ENCODE measurements around the gene CFAP46.

GRCh38 chr10:132955479-132955878 lies 13.1 kb upstream of the CFAP46 start:
- TF ChIP-seq CTCF (IDR thresholded peaks at IDR 0.05 in 2 of 3, conservative IDR thresholded peaks at IDR 0.05 in 1 of 3; ENCODE audit: insufficient read depth in 2 of 3, low read depth in 1 of 3, low read length in 3 of 3) (no peak), BDP1 (IDR thresholded peaks at IDR 0.05; ENCODE audit: insufficient read depth, insufficient read length) (no peak), CHD7 (IDR thresholded peaks at IDR 0.05; ENCODE audit: low read depth, low read length) (no peak), ELK1 (CRISPR knock-in tag; IDR thresholded peaks at IDR 0.05) (no peak), SIX5 (IDR thresholded peaks at IDR 0.05; ENCODE audit: borderline replicate concordance in 1 of 2, insufficient read depth in 1 of 2, low read depth in 1 of 2, low read length in 2 of 2) (no peak), E2F4 (CRISPR knock-in tag; IDR thresholded peaks at IDR 0.05; ENCODE audit: low read depth) (no peak), CC2D1A (IDR thresholded peaks at IDR 0.05) (no peak), POLR2A (conservative IDR thresholded peaks at IDR 0.05) (no peak), SMC3 (conservative IDR thresholded peaks at IDR 0.05; ENCODE audit: insufficient read depth, low read depth, low read length) (no peak), ZNF408 (CRISPR knock-in tag; IDR thresholded peaks at IDR 0.05; ENCODE audit: low read depth) (no peak), E4F1 (CRISPR knock-in tag; IDR thresholded peaks at IDR 0.05; ENCODE audit: borderline replicate concordance) (no peak), GABPA (tag; conservative IDR thresholded peaks at IDR 0.05; ENCODE audit: low read depth) (no peak), CEBPB (tag; IDR thresholded peaks at IDR 0.05) (no peak), RBM17 (IDR thresholded peaks at IDR 0.05; ENCODE audit: borderline replicate concordance, low read depth, low read length) (no peak)
